Tongue (tissue), 2 donors: ENCODE measurements around the gene ARMC12. TPM values are rescaled to one million over a fixed set of nuclear protein-coding genes. Genes with fewer than 3 reads are reported as not detected.
"Not testable (repeated sequence)": the region's sequence is repeated elsewhere in the genome, so short reads cannot be mapped to it uniquely, and the experiment has no call there.

Experiments used
- DNase-seq: peaks from one replicate; pipeline ENCODE4 v3.0.0-alpha.2; 2015
- total RNA-seq: library from RNA; depleted of rRNA; stranded (reverse); fragments of >200 nt; gene quantifications from one replicate; pipeline ENCODE4 v1.2.3, GENCODE V29; 2014

ARMC12 gene
- total RNA-seq, 1 donor from 2014 or later = 0.31 TPM

- peak; percentile 68 for DNase-seq
Observed at GRCh38 chr6:35718911-35719381, 17.9 kb upstream of the ARMC12 start.

- no peak for DNase-seq
Observed at GRCh38 chr6:35719404-35719829, 17.4 kb upstream of the ARMC12 start.

- DNase-seq = peak; percentile 87
Observed at GRCh38 chr6:35719830-35720733, 16.8 kb upstream of the ARMC12 start.

DNA sequence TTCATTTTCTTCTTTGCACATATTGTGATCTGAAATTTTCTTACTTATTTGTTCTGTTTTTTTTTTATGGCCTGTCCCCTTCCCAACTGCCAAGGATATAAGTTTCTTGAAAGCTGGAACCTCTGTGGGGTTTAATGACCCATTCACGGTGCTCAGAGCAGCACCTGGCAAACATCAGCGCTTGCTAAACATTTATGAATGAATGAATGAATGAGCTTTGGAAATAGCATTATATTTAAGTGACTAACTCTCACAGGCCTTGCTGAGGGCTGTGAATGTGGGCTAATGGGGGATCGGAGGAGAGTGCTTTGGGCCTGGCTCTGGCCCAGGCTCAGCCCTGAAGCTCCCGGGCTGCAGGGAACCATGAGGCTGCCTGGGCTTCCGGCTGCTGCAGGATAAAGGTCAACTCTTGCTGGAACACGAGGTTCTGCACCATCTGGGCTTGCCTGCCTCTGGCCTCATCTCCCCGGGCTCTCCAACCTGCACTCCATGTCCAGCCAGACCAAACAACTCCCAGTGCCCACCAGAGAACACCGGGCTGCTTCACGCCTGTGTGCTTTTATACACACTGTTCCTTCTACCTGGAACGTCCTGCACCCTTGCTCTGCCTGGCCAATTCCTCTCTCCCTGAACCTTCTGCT, 14.6 kb upstream of the ARMC12 start:
- no peak for DNase-seq

DNA sequence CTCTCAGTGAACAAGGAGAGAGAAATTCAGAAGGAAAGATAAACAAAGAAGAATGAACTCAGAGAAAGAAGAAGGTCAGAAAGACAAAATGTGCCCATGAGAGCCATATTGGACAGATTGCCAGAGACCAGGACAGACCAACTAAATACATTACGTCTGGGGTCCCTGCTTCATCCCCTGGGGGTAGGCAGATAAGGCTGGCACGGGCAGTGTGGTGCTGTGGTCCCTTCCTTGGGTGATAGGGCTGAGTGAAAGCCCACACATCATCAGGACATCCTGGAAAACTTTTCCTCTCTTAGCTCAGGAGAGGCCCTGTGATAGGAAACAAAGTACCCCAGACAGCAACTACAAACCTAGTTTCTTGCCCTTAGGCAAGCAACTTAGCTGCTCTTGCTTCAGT, 13.2 kb upstream of the ARMC12 start:
- DNase-seq = no peak

- DNase-seq = no peak
Observed at GRCh38 chr6:35724059-35724458, 12.8 kb upstream of the ARMC12 start.

GRCh38 chr6:35724471-35724870, 12.4 kb upstream of the ARMC12 start:
- no peak for DNase-seq

DNA sequence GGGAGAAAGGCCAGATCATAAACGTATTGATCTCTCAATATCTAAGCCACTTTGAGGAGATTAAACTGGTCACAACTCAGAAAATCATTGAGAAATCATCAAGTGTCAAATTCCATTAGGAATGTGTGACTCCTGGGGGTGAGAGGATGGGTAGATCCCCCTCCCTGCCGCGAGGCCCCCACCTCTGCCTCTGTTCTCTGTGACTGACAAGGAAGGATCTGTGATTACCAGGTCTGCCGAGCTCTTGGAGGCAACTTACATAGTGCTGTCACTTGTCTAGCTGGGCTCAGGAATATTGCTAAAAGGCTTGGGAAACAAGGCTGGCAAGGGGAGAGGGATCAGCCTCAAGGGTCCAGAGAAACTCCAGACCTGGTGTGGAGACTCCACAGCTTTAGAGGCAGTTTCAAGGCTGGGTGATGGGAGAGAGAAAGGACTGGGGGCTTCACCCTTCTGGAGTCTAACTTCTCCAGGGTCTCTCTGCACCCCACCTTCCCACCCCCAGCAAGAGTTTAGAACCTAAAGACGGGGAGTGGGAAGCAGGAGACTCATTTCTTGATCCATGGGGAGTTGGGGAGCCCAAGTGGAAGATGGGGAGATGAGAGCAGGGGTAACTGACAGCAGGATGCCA, 11.6 kb upstream of the ARMC12 start:
- no peak for DNase-seq

GRCh38 chr6:35725721-35726438, 11.0 kb upstream of the ARMC12 start:
- DNase-seq = no peak

GRCh38 chr6:35727231-35727934, 9.4 kb upstream of the ARMC12 start:
- DNase-seq = peak; percentile 93

- DNase-seq = peak; percentile 95
Observed at GRCh38 chr6:35727935-35728682, 8.7 kb upstream of the ARMC12 start.

- DNase-seq = no peak
Observed at GRCh38 chr6:35728683-35729678, 7.9 kb upstream of the ARMC12 start.

GRCh38 chr6:35729722-35730121, 7.1 kb upstream of the ARMC12 start:
- DNase-seq = no peak

DNA sequence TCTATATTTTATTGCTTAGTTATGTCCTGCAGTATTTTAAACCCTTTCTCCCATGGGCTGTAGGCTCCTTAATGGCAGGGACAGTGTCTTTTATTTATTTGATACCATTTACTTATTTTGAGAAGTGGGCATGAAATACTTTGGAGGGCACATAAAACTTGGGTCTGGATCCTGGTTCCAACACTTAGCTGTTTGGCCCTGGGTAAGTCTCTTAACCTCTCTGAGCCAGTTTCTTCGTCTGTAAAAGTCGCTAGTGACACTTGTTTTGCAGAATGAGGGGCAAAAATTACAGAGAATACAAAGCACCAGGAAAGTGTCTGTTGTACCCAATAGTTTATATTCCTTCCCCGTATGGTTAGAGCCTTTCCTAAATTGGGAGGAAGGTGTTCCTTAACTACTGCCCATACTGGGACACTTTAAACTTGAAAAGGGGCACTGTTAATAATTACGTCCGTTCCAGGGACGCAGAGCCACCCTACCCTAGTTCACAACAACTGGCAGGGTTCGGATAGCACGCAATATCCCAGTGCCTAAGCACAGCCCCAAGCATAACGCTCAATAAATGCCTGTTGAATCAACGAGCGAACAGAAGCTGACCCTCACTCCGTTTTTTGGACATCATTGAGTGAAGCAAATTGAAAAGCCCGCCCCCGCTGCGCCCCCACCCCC, 6.0 kb upstream of the ARMC12 start:
- no peak for DNase-seq

DNA sequence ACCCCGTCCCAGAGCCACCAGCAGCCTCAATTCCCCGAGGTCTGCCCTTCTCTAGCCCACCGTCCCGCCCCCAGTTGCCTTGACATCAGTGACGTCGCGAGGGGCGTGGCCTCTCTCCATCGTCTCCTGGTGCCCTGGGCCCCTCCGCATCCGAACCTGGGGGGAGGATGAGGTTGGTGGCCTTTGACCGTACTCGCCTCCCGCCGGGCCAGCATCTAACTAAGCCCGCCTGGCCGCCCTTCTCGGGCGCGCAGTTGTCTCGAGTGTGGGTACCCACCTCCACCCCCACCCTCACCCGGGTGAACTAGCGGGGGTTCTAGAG, 5.5 kb upstream of the ARMC12 start:
- DNase-seq = peak; percentile 96

GRCh38 chr6:35731736-35732532, 4.9 kb upstream of the ARMC12 start:
- DNase-seq = peak; percentile 96

- no peak for DNase-seq
Observed at GRCh38 chr6:35733633-35734032, 3.2 kb upstream of the ARMC12 start.

DNA sequence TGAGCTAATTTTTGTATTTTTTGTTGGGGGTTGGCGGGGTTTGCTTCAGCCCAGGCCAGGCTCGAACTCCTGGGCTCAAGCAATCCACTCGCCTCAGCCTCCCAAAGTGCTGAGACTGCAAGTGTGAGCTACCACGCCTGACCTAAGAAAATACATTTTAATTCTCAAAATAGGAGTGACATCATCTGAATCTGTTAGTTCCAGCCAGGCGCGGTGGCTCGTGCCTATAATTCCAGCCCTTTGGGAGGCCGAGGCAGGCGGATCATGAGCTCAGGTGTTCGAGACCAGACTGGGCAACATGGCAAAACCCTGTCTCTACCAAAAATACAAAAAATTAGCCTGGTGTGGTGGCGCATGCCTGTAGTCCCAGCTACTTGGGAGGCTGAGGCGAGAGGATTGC, 2.5 kb upstream of the ARMC12 start:
- DNase-seq = not testable (repeated sequence)
